ENCODE data around the gene LYRM4.

Gene LYRM4

DNA sequence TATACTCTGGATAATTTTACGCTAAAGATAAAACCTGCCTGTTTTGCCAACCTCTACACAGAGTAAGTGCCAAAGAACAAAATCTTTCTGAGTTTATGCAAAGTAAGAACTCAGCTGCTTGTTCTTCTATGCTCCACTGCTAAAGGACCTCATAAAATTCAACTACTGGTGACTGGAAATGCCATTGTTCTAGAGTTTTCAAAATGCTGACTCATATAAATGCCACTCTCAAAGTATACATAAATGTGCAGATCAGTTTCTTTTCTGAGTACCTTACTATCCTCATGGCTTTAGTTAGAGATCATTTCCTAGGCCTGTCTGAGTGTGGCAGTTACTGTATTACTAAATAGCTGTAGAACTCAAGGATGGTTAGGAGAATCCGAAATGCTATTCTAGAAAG lies 45.6 kb downstream of the LYRM4 start:
- Histone ChIP-seq H3K4me1 (ENCODE audit: control insufficient read depth in 1 of 2, insufficient read depth in 1 of 2, low read depth in 1 of 2, low read length in 1 of 2) (no peaks in the 10 kb centered on the region), H3K4me3 (ENCODE audit: low read depth in 1 of 2, low read length in 1 of 2) (no peak overlapping the region), H3K9me3 (no peaks in the 10 kb centered on the region), H3K27me3 (no peaks in the 10 kb centered on the region), H3K36me3 (no peaks in the 10 kb centered on the region), H3K27ac (no peak overlapping the region)
- no peak for TF ChIP-seq CTCF (IDR thresholded peaks at IDR 0.05)

DNA sequence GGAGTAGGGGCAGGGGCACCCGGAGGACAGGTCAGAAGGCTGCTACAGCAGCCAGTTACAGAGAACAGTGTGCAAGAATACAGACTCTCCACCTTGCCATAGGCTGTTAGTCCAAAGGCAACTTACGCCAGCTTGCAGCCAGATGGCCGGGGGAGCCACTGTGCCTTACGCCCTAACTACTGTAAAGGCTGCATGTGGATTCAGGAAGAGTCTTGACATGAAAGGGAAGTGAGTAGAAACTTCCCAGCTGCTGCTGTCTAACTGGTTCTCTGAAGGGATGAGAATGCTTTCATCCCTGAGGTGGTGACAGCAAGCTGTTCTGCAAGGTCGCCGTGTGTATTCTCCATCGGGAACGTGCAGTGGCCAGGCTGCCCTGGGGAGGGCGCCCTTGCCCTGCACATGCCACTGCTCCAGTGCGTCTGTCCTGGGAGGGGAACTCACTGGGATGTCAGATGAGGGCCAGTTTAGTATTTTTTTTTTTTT lies 46.1 kb downstream of the LYRM4 start:
- no peak overlapping the region for H3K4me3 ChIP-seq (ENCODE audit: low read depth in 1 of 2, low read length in 1 of 2)
- no peaks in the 10 kb centered on the region for H3K36me3 ChIP-seq
- H3K27me3 ChIP-seq: no peaks in the 10 kb centered on the region
- no peaks in the 10 kb centered on the region for H3K9me3 ChIP-seq
- no peak overlapping the region for H3K27ac ChIP-seq
- H3K4me1 ChIP-seq (ENCODE audit: control insufficient read depth in 1 of 2, insufficient read depth in 1 of 2, low read depth in 1 of 2, low read length in 1 of 2): no peaks in the 10 kb centered on the region
- TF ChIP-seq CTCF (IDR thresholded peaks at IDR 0.05): no peak

- no peaks in the 10 kb centered on the region for H3K27me3 ChIP-seq
- H3K9me3 ChIP-seq: no peaks in the 10 kb centered on the region
- H3K36me3 ChIP-seq: no peaks in the 10 kb centered on the region
- no peak for TF ChIP-seq CTCF (IDR thresholded peaks at IDR 0.05)
- no peak overlapping the region for H3K27ac ChIP-seq
- no peak overlapping the region for H3K4me3 ChIP-seq (ENCODE audit: low read depth in 1 of 2, low read length in 1 of 2)
- no peaks in the 10 kb centered on the region for H3K4me1 ChIP-seq (ENCODE audit: control insufficient read depth in 1 of 2, insufficient read depth in 1 of 2, low read depth in 1 of 2, low read length in 1 of 2)
Measured at GRCh38 chr6:5213836-5214235, 46.9 kb downstream of the LYRM4 start.

DNA sequence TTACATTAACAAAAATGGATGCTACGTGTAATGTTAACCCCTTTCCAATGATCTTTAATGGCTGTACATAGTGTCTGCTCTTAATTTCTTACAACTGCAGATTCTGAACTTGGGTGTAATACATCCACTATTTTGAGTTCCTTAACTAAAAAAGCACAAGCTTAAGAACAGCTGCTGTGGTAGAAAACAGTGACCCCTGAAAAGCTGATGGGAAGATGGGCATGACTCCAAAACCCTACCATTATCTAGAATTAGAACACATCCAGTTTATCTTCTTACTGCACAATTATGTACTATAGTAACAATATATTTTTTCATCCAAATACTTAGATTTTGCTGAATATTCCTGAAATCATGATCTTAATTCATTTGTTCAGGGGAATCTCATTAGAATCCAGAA lies 49.3 kb downstream of the LYRM4 start:
- H3K27ac ChIP-seq: no peak overlapping the region
- TF ChIP-seq CTCF (IDR thresholded peaks at IDR 0.05): no peak
- no peaks in the 10 kb centered on the region for H3K4me1 ChIP-seq (ENCODE audit: control insufficient read depth in 1 of 2, insufficient read depth in 1 of 2, low read depth in 1 of 2, low read length in 1 of 2)
- no peak overlapping the region for H3K4me3 ChIP-seq (ENCODE audit: low read depth in 1 of 2, low read length in 1 of 2)
- H3K27me3 ChIP-seq: no peaks in the 10 kb centered on the region
- no peaks in the 10 kb centered on the region for H3K9me3 ChIP-seq
- no peaks in the 10 kb centered on the region for H3K36me3 ChIP-seq

DNA sequence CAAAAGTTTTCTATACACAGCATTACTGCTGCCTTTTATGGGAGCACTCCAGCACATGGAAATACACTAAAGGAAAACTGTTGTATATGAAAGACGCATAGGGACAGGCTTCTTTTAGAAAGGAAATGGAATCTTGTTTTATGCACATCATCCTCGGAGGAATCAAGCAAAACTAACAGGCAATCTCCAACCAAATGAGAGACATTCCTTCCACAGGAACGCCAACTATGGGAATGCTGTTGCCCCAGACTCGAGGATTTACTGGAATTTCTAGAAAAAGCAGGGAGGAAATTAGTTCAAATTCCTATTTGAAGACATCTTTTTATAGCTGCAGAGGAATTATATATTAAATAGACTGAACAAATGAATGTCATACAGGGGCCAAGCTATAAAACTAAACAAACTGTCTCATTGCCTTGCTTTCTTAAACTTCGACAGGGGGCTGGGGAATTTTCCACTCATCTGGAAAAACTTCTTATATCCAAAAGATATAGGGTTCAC lies 52.2 kb downstream of the LYRM4 start:
- TF ChIP-seq CTCF (IDR thresholded peaks at IDR 0.05): no peak
- Histone ChIP-seq H3K27ac (no peak overlapping the region), H3K4me3 (ENCODE audit: low read depth in 1 of 2, low read length in 1 of 2) (no peak overlapping the region), H3K4me1 (ENCODE audit: control insufficient read depth in 1 of 2, insufficient read depth in 1 of 2, low read depth in 1 of 2, low read length in 1 of 2) (peaks cover 28% of the 10 kb centered on the region in 2 experiments), H3K36me3 (no peaks in the 10 kb centered on the region), H3K9me3 (no peaks in the 10 kb centered on the region), H3K27me3 (no peaks in the 10 kb centered on the region)

DNA sequence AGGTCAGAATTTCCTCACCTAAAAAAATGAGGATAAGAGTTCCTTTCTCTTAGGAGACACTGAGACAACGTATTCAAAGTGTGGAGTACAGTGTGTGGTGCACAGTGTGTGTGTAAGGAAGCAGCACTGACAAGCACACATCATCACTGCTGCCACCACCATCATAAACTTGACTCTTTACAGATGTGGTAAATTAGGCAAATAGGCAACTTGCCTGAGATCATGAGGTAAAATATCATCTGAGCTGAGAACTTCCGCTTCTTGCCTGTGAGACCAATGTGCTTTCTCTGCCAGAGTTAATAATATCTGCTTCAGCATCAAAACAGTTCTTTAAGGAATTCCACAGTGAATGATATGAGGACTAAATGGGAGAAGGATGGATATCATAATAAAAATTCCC lies 52.7 kb downstream of the LYRM4 start:
- Histone ChIP-seq H3K27ac (no peak overlapping the region), H3K9me3 (no peaks in the 10 kb centered on the region), H3K4me1 (ENCODE audit: control insufficient read depth in 1 of 2, insufficient read depth in 1 of 2, low read depth in 1 of 2, low read length in 1 of 2) (peaks cover 28 to 29% of the 10 kb centered on the region in 2 experiments), H3K27me3 (no peaks in the 10 kb centered on the region), H3K4me3 (ENCODE audit: low read depth in 1 of 2, low read length in 1 of 2) (no peak overlapping the region), H3K36me3 (no peaks in the 10 kb centered on the region)
- no peak for TF ChIP-seq CTCF (IDR thresholded peaks at IDR 0.05)
